Activated CD4-positive, alpha-beta T cell treated with anti-CD3 and anti-CD28 coated beads for 4 hours (primary cell): ENCODE data around the gene DGCR6L.
"Not testable (repeated sequence)": the region's sequence is repeated elsewhere in the genome, so short reads cannot be mapped to it uniquely, and the experiment has no call there.

ENCODE experiments used
- DNase-seq, 2 donors: peaks; one replicate each; pipeline ENCODE4 v3.0.0-alpha.2; 2020

DGCR6L gene

GRCh38 chr22:20274374-20274773 lies 45.5 kb downstream of the DGCR6L start:
- DNase-seq, result not testable (repeated sequence)

GRCh38 chr22:20273758-20274181 lies 46.1 kb downstream of the DGCR6L start:
- DNase-seq, result no peak

- DNase-seq, result no peak
These were observed 47.2 kb downstream of the DGCR6L start for GRCh38 chr22:20272700-20273099.

- no peak for DNase-seq
These were observed 47.7 kb downstream of the DGCR6L start for GRCh38 chr22:20272174-20272573.

- DNase-seq, result no peak
These were observed 48.5 kb downstream of the DGCR6L start for GRCh38 chr22:20271114-20271994.

GRCh38 chr22:20270190-20271113 lies 49.4 kb downstream of the DGCR6L start:
- DNase-seq, result not testable (repeated sequence)

GRCh38 chr22:20269673-20270072 lies 50.2 kb downstream of the DGCR6L start:
- DNase-seq, result not testable (repeated sequence)

GRCh38 chr22:20269201-20269600 lies 50.7 kb downstream of the DGCR6L start:
- DNase-seq, result not testable (repeated sequence)

- peak; percentile 38 to 42 for DNase-seq
These were observed 51.4 kb downstream of the DGCR6L start, which contains the start of gene RTN4R for GRCh38 chr22:20268279-20269012. Gene RTN4R, minus strand, starts transcription at chr22:20268318. Its CDS starts 226 bp downstream, at chr22:20268092.

- no peak for DNase-seq
These were observed 52.2 kb downstream of the DGCR6L start for GRCh38 chr22:20267441-20268278.

- DNase-seq, result not testable (repeated sequence)
These were observed 53.0 kb downstream of the DGCR6L start for GRCh38 chr22:20266667-20267440.

- not testable (repeated sequence) for DNase-seq
These were observed 53.8 kb downstream of the DGCR6L start for GRCh38 chr22:20265772-20266666.

GRCh38 chr22:20264614-20265452 lies 55.0 kb downstream of the DGCR6L start:
- DNase-seq, result no peak
